IMR-90 (cell line): ENCODE data around the gene IFFO2. TPM values are rescaled to one million over a fixed set of nuclear protein-coding genes. Genes with fewer than 3 reads are reported as not detected.
A peak's percentile ranks its signal among the peaks of the same experiment; 100 is the strongest.

Experiments used
- ATAC-seq: fragments of 200-7000 bp; cut with Tn5 transposase; 2 replicates; pipeline ENCODE4 v1.9.1; 2020; ENCODE audit warnings: low read depth, mild to moderate bottlenecking, moderate library complexity
- BruUV-seq: library from RNA; stranded (reverse); fragments of 400-500 nt; replicated peaks from 2 replicates; lab custom pipeline; 2021; lab: Mats Ljungman, UMichigan
- CTCF ChIA-PET: fragments of 300-600 bp; formaldehyde crosslinking; extraction: SDS; loops from one replicate; lab custom pipeline; 2021; ENCODE audit warnings: antibody characterized with exemption; lab: Yijun Ruan, JAX
- POLR2A ChIA-PET: fragments of 300-600 bp; sonication (Branson Sonifier 250); formaldehyde crosslinking; loops from one replicate; lab custom pipeline; 2022; ENCODE audit warnings: antibody characterized with exemption; ENCODE audit not compliant: unreplicated experiment; lab: Charles Lee
- DNase-seq: peaks from one replicate; pipeline ENCODE4 v3.0.0; 2013
- H2AFZ ChIP-seq: replicated peaks from 2 replicates; pipeline ENCODE3; 2013; ENCODE audit warnings: low read length, mild to moderate bottlenecking; ENCODE audit not compliant: poor library complexity
- H2AK5ac ChIP-seq: 2 replicates; pipeline ENCODE4 v1.6.1; 2013; ENCODE audit warnings: low read depth, low read length, inconsistent platforms
- H2AK9ac ChIP-seq: replicated peaks from 2 replicates; pipeline ENCODE3; 2013; ENCODE audit warnings: mild to moderate bottlenecking, low read depth, low read length, moderate library complexity; ENCODE audit not compliant: poor library complexity
- H2BK120ac ChIP-seq: 2 replicates; pipeline ENCODE4 v1.6.1; 2013; ENCODE audit warnings: low read depth, low read length, inconsistent platforms
- H2BK15ac ChIP-seq: 3 replicates; pipeline ENCODE4 v1.6.1; 2013; ENCODE audit warnings: low read depth, low read length, inconsistent platforms
- H2BK20ac ChIP-seq: 2 replicates; pipeline ENCODE4 v1.6.1; 2013; ENCODE audit warnings: low read depth, mild to moderate bottlenecking, inconsistent platforms, low read length, moderate library complexity
- H2BK5ac ChIP-seq: 2 replicates; pipeline ENCODE4 v1.6.1; 2013; ENCODE audit warnings: mild to moderate bottlenecking, low read depth, low read length, inconsistent platforms; ENCODE audit not compliant: poor library complexity, severe bottlenecking
- H3K14ac ChIP-seq: replicated peaks from 2 replicates; pipeline ENCODE4 v1.6.1; 2013; ENCODE audit warnings: low read depth, low read length, inconsistent platforms
- H3K18ac ChIP-seq: 2 replicates; pipeline ENCODE4 v1.6.1; 2013; ENCODE audit warnings: low read depth, low read length, control low read depth
- H3K23ac ChIP-seq: 2 replicates; pipeline ENCODE4 v1.6.1; 2013; ENCODE audit warnings: low read depth, low read length, inconsistent platforms
- H3K27ac ChIP-seq: 2 replicates; pipeline ENCODE4 v1.5.1; 2013; ENCODE audit warnings: mild to moderate bottlenecking, control low read depth, low read length; ENCODE audit not compliant: insufficient read depth
- H3K27me3 ChIP-seq: 2 replicates; pipeline ENCODE4 v1.6.1; 2013; ENCODE audit warnings: low read length; ENCODE audit not compliant: control insufficient read depth, insufficient read depth
- H3K36me3 ChIP-seq: 2 replicates; pipeline ENCODE4 v1.6.1; 2013; ENCODE audit warnings: low read length, mixed read lengths; ENCODE audit not compliant: control insufficient read depth, insufficient read depth
- H3K4ac ChIP-seq: 2 replicates; pipeline ENCODE4 v1.6.1; 2013; ENCODE audit warnings: low read depth, low read length, inconsistent platforms
- H3K4me1 ChIP-seq: 2 replicates; pipeline ENCODE4 v1.6.1; 2013; ENCODE audit warnings: low read length, mixed read lengths; ENCODE audit not compliant: control insufficient read depth, insufficient read depth
- H3K4me2 ChIP-seq: 2 replicates; pipeline ENCODE4 v1.6.1; 2013; ENCODE audit warnings: low read depth, mild to moderate bottlenecking, control low read depth, low read length, moderate library complexity
- H3K4me3 ChIP-seq: 2 replicates; pipeline ENCODE4 v1.5.1; 2013; ENCODE audit warnings: low read depth, mild to moderate bottlenecking, control low read depth, low read length, moderate library complexity; ENCODE audit not compliant: insufficient read depth
- H3K56ac ChIP-seq: 2 replicates; pipeline ENCODE4 v1.6.1; 2013; ENCODE audit warnings: low read length, inconsistent platforms; ENCODE audit not compliant: insufficient read depth; ENCODE audit errors: extremely low read depth
- H3K79me1 ChIP-seq, 2 experiments: 2 replicates each; pipeline ENCODE4 v1.6.1; 2013; ENCODE audit warnings: low read length in 2 of 2, inconsistent platforms in 1 of 2, low read depth in 1 of 2
- H3K9ac ChIP-seq: 2 replicates; pipeline ENCODE4 v1.6.1; 2013; ENCODE audit warnings: low read depth, low read length, control low read depth
- H3K9me1 ChIP-seq: 2 replicates; pipeline ENCODE4 v1.6.1; 2013; ENCODE audit warnings: low read length, inconsistent platforms; ENCODE audit not compliant: insufficient read depth
- H3K9me3 ChIP-seq: 2 replicates; pipeline ENCODE4 v1.6.1; 2013; ENCODE audit warnings: low read length; ENCODE audit not compliant: control insufficient read depth, insufficient read depth
- H4K20me1 ChIP-seq: 2 replicates; pipeline ENCODE4 v1.6.1; 2013; ENCODE audit warnings: low read length, inconsistent platforms; ENCODE audit not compliant: insufficient read depth
- H4K5ac ChIP-seq: 2 replicates; pipeline ENCODE4 v1.6.1; 2013; ENCODE audit warnings: mild to moderate bottlenecking, low read depth, low read length, control low read depth
- H4K8ac ChIP-seq, 2 experiments: 2 replicates each; pipeline ENCODE4 v1.6.1; 2013; ENCODE audit warnings: low read depth in 2 of 2, low read length in 2 of 2, control low read depth in 1 of 2, inconsistent platforms in 1 of 2
- H4K91ac ChIP-seq: 2 replicates; pipeline ENCODE4 v1.6.1; 2013; ENCODE audit warnings: low read depth, low read length, inconsistent platforms; ENCODE audit not compliant: insufficient read depth
- BHLHE40 ChIP-seq: fragments of 150-350 bp; IDR thresholded peaks from 2 replicates; pipeline ENCODE4 v1.6.1; 2016; ENCODE audit warnings: mild to moderate bottlenecking, low read depth, low read length
- CEBPB ChIP-seq: IDR thresholded peaks from 2 replicates; pipeline ENCODE4 v1.6.1; 2012; ENCODE audit warnings: low read depth, low read length, improper control_type of control experiment
- CHD1 ChIP-seq: IDR thresholded peaks from 2 replicates; pipeline ENCODE4 v1.6.1; 2012; ENCODE audit warnings: low read depth, low read length, improper control_type of control experiment
- ELK1 ChIP-seq: fragments of 150-350 bp; IDR thresholded peaks from 2 replicates; pipeline ENCODE4 v1.6.1; 2016; ENCODE audit warnings: low read depth, mild to moderate bottlenecking, low read length, moderate library complexity, borderline replicate concordance
- FOS ChIP-seq: fragments of 150-350 bp; IDR thresholded peaks from 2 replicates; pipeline ENCODE4 v1.6.1; 2016; ENCODE audit warnings: low read depth, low read length
- MAFK ChIP-seq: IDR thresholded peaks from 2 replicates; pipeline ENCODE4 v1.6.1; 2012; ENCODE audit warnings: low read depth, low read length, improper control_type of control experiment
- MAZ ChIP-seq: IDR thresholded peaks from 2 replicates; pipeline ENCODE4 v1.6.1; 2012; ENCODE audit warnings: low read depth, mild to moderate bottlenecking, low read length, improper control_type of control experiment, moderate library complexity, borderline replicate concordance
- MXI1 ChIP-seq: IDR thresholded peaks from 2 replicates; pipeline ENCODE4 v1.6.1; 2012; ENCODE audit warnings: low read depth, mild to moderate bottlenecking, low read length, moderate library complexity, borderline replicate concordance
- NFE2L2 ChIP-seq: fragments of 150-350 bp; IDR thresholded peaks from 2 replicates; pipeline ENCODE4 v1.6.1; 2016; ENCODE audit warnings: low read depth, mild to moderate bottlenecking, low read length
- POLR2A ChIP-seq: IDR thresholded peaks from 2 replicates; pipeline ENCODE4 v1.6.1; 2012; ENCODE audit warnings: mild to moderate bottlenecking, low read depth, low read length
- RAD21 ChIP-seq: IDR thresholded peaks from 2 replicates; pipeline ENCODE4 v1.6.1; 2012; ENCODE audit warnings: low read length, improper control_type of control experiment
- RCOR1 ChIP-seq: IDR thresholded peaks from 2 replicates; pipeline ENCODE4 v1.6.1; 2012; ENCODE audit warnings: mild to moderate bottlenecking, low read length, improper control_type of control experiment; ENCODE audit not compliant: insufficient replicate concordance
- RFX5 ChIP-seq: IDR thresholded peaks from 2 replicates; pipeline ENCODE4 v1.8.0; 2012; ENCODE audit warnings: low read depth, mild to moderate bottlenecking, low read length, moderate library complexity
- SMC3 ChIP-seq: fragments of 150-350 bp; IDR thresholded peaks from 2 replicates; pipeline ENCODE4 v1.6.1; 2016; ENCODE audit warnings: low read depth, mild to moderate bottlenecking, antibody characterized with exemption, low read length, moderate library complexity
- USF2 ChIP-seq: fragments of 150-350 bp; IDR thresholded peaks from 2 replicates; pipeline ENCODE4 v1.6.1; 2017; ENCODE audit warnings: mild to moderate bottlenecking, antibody characterized with exemption, low read length, low read depth
- WGBS, 2 experiments: methylation state at CpG; one replicate each; pipeline versions ENCODE4 v1.1.5 to v1.1.7; 2013; ENCODE audit warnings: missing lambda C conversion rate in 2 of 2; ENCODE audit not compliant: insufficient read length in 1 of 2; ENCODE audit errors: extremely low coverage in 2 of 2; 5-methylcytosine and 5-hydroxymethylcytosine counted together
- dilution Hi-C: fragments of 300-500 bp; cut with HindIII; formaldehyde crosslinking; loops from one replicate; pipeline ENCODE4 v1.14.3; 2018; ENCODE audit warnings: low sequenced_read_pairs; ENCODE audit not compliant: unreplicated experiment
- in situ Hi-C: fragments of 300-500 bp; cut with MboI; formaldehyde crosslinking; loops from 3 replicates; pipeline ENCODE4 v1.14.3; 2019; ENCODE audit warnings: low sequenced_read_pairs, inconsistent platforms, mixed read lengths
- intact Hi-C: fragments of 100-400 bp; cut with micrococcal nuclease; formaldehyde crosslinking; loops from 2 replicates; pipeline ENCODE4 v1.10.0; 2022
- polyA plus RNA-seq, 3 experiments: library from polyadenylated mRNA; depleted of rRNA; stranded (reverse); fragments of >200 nt; gene quantifications; 2 replicates each; pipeline ENCODE4 v1.2.3, GENCODE V29; 2012; ENCODE audit warnings: low replicate concordance in 1 of 3
- total RNA-seq: library from RNA; depleted of rRNA; stranded (reverse); fragments of >200 nt; gene quantifications from 2 replicates; pipeline ENCODE4 v1.2.3, GENCODE V29; 2012

The IFFO2 gene
- total and polyA plus RNA-seq, 2 of the 4 experiments (the other 2 are of a cell fraction): 14.5 to 18.2 TPM

- WGBS, 2 experiments: no CpG with 5 or more reads among the region's 7 CpGs
- BruUV-seq: no TSS peak
- H4K5ac ChIP-seq: no peak overlapping the region
- H2AFZ ChIP-seq: no peak overlapping the region
- peak overlapping the region; percentile 52 for H2AK9ac ChIP-seq
- H3K23ac ChIP-seq: no peak overlapping the region; the same call in 1 of the 2 replicates
- no peak overlapping the region for H2AK5ac ChIP-seq
- no peaks in the 10 kb centered on the region for H3K36me3 ChIP-seq
- peaks cover 10% of the 10 kb centered on the region for H3K4me1 ChIP-seq
- H3K4me2 ChIP-seq: no peak overlapping the region
- POLR2A ChIA-PET: no interaction called here
- CTCF ChIA-PET: no interaction called here
- in situ Hi-C loops (loop anchor here (5.0 kb wide), 1 partner anchor 34 kb away; no protein-coding TSS in a partner anchor), dilution Hi-C loops (no loop called here), intact Hi-C loops (no loop called here)
- H3K4me3 ChIP-seq: no peak overlapping the region
- DNase-seq (no peak), ATAC-seq (no peak)
- H3K27me3 ChIP-seq: peaks cover 8% of the 10 kb centered on the region; the same call in 1 of the 2 replicates
- H3K18ac ChIP-seq: no peak overlapping the region
- H3K9ac ChIP-seq: no peak overlapping the region
- H3K4ac ChIP-seq: no peak overlapping the region
- H2BK15ac ChIP-seq: no peak overlapping the region
- no peak overlapping the region for H2BK120ac ChIP-seq
- H3K79me1 ChIP-seq: no peaks in the 10 kb centered on the region; a peak in 1 of 4 replicates
- H3K14ac ChIP-seq: no peak overlapping the region
- H3K9me3 ChIP-seq: no peaks in the 10 kb centered on the region
- no peak overlapping the region for H3K56ac ChIP-seq
- H4K91ac ChIP-seq: no peak overlapping the region
- no peak overlapping the region for H2BK20ac ChIP-seq
- H2BK5ac ChIP-seq: no peak overlapping the region
- H3K27ac ChIP-seq: no peak overlapping the region
- H4K20me1 ChIP-seq: no peaks in the 10 kb centered on the region
- no peak overlapping the region for H4K8ac ChIP-seq
- H3K9me1 ChIP-seq: peaks cover 8% of the 10 kb centered on the region
- TF ChIP-seq BHLHE40 (no peak), RAD21 (no peak), POLR2A (no peak), RFX5 (no peak), SMC3 (no peak), RCOR1 (no peak), USF2 (no peak), FOS (no peak), MAZ (no peak), MXI1 (no peak), MAFK (no peak), CHD1 (no peak), NFE2L2 (no peak), CEBPB (no peak), ELK1 (no peak)
These were observed 6.6 kb upstream of the IFFO2 start for GRCh38 chr1:18962855-18963737.
